RPMI7951 (cell line): Measurements from ENCODE around the gene SLC6A9. TPM values are rescaled to one million over a fixed set of nuclear protein-coding genes. Genes with fewer than 3 reads are reported as not detected.

Experiments
- DNase-seq: peaks from one replicate; pipeline ENCODE4 v3.0.0-alpha.2; 2012; ENCODE audit warnings: low read depth
- total RNA-seq: library from RNA; depleted of rRNA; stranded (reverse); fragments of >200 nt; shearing (Covaris generic); gene quantifications from 2 replicates; pipeline ENCODE4 v1.2.3, GENCODE V29; 2014

The SLC6A9 gene
- total RNA-seq, 1 experiment from 2014 or later: 8.2 TPM

DNA sequence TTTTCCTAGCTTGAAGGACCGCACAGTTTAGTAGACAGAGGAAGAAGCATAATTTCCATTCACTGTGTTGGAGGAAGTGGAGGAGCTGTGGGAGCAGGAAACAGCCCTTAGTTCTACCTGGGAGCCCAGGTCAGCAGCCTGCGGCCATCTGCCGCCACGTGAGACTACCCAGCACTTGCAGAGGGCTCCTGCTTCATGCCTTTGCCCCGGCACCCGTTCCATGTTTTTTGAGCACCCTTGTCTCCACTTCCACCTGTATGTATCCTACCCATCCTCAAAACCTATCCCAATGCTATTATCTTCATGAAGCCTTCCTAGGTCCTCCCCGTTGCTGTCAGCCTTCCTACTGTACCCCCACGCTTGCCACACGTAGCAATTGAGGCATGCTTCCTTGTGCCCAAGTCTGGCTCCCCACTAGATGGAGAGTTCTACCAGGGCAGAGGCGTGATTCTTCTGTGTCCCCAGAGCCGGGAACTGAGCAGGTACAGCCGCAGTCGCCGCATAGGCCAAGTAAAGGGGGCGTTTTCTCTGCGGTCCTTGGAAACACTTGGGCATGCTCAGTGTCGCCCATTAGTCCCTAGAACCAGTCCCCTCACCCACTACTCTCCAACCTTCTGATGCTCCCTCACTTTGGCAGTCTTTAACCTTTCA is 1.9 kb downstream of the SLC6A9 start:
- DNase-seq: peak; percentile 35

DNA sequence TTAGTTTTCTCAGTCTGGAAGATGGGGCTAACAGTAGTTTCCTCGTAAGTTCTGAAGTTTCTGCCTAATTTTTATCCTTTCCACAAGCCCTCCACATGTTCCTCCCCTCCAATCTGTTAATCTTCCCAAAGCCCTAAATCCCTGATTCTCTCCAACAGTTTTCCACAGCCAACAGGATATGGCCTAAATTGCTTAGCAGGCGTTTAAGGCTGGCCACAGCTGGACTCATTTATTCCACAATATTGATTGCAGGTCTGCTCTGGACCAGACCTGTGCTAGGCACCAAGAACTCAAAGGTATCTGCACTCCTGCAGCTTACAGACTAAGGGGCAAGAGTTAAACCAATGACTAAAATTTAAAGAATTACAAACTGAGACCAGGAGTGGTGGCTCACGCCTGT is 3.9 kb downstream of the SLC6A9 start:
- no peak for DNase-seq

DNA sequence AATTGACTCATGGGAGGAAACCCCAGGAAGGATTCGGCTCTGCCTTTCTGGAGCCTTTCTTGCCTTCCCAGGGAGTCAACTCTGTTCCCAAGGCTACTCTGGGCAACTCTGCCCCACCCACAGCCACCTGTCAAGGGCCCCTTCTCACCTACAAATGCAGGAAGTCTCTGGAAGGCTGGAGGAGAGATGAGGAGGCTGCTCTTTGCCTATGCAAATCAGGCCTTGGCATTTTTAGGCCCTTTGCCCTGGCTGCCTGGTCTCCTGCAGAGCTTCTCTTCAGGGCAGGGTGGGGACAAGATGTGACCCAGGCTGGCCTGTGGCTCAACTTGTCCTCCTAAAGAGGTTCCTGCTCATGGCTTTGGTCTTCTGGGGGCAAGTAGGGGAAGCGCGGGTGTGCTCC is 5.4 kb downstream of the SLC6A9 start:
- DNase-seq: no peak

DNA sequence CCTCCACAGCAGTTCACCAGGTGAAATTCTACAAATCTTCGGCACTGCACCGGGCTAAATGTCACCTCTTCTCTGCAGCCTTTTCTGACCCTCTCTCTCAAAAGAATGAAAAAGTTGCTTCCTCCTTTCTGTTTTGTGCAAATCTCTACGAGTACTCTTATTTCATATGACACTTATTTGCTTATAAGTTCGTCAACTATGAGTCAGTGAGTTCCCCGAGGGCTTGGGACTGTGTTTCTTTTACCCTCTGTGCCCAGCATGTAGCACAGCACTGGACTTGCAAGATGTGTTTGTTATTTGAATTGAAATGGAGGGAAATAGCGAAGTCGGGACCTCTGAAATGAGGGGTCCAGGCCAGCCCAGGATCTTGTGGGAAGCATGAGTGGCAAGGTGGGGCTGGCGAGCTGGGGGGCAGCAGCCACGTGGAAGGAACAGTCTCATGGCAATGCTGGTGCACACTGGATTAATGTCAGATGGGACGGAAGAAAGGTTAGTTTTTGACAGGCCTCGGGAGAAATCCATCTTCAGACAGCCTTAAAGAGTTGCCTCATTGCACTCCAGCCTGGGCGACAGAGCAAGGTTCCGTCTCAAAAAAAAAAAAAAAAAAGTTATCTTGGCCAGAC is 6.2 kb downstream of the SLC6A9 start:
- DNase-seq: peak; percentile 52

DNA sequence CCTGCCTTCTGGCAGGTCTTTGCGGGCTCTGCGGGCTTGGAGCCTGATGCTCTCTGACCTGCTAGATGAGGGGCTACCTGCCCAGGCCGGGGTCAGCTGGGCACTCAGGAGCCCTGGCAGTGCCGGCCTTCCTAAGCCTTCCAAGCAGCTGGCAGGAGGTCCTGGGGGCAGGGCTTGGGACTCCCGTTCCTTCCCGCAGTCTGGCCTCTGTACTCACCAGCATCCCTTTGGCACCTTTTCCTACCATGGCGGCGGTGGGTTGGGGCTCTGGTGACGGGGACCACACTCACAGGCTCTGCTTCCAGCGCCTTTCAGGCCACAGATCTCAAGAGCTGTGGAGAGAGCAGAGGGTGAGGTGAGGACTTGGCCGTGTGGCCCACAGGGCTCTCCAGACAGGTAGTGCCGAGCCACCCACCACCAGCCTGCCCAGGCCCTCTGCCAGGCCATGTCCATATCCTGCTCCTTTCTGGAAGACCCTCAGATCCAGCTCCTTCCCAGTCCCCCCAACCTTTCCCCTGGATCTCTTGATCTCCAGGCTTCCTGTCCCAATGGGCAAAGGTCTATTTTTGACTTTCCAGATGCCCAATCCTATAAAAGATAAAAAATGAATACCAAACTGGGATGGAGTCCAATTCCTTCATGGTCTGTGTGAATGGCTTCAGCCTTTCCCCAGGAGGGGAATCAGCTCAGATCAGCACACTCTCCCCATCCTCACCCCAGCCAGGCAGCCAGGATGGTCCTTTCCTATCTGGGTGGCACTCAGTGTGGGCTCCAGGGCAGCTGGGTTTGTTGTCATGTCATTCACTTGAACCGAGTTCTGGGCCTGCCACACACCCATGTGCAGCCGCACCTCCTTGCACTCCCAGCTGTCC is 7.0 kb downstream of the SLC6A9 start:
- no peak for DNase-seq

DNA sequence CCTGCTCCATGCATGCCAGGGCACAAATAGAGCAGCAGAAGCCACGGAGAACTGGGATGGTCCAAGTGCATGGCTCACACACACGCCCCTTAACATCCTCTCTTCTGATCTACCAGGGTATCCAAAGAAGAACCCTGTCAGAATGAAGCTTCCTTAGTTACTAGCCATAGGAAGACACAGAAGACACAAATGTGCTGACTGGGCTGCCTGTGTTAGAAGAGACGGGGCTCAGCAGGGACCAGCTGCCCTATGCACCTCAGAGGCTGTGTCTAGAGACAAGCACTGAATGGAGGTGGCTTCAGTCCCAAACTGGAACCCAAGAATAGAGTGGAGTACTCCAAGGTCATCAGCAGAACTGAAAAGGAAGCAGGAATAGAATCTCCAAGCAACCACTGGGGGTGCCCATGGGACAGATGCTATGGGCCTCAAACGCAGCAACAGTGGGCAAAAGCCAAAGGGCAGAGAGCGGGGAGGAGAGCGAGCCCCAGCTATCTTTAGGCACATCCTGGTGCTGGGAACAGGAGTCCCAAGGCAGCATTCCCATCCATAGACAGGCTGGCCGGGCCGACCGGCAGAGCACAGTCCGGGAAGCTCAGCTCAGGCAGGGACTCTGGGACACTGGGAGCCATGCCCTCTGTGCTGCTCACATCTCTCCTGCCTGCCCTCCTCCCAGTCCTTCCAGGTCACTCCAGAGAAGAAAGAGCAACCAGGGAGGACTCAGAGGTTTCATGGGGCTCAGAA is 9.5 kb downstream of the SLC6A9 start:
- DNase-seq: no peak

DNA sequence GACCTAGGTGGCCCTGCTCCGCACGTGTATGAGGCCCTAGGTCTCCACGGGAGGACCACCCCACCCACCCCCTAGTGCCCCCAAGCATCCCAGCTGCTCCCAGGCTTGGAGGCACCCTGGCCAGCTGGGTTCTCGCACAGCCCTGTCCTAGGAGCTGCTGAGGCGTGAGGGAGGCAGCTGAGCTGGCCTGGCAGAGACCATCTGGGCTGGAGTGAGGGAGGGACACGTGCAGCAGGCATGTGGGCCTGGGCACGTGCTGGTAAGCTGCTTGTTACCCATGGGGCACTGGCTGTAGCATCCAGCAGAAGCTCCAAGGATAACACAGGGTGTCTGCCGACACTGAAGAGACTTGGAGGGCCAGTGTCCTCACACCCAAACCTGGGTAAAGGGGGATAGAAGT is 10.1 kb downstream of the SLC6A9 start:
- no peak for DNase-seq

DNA sequence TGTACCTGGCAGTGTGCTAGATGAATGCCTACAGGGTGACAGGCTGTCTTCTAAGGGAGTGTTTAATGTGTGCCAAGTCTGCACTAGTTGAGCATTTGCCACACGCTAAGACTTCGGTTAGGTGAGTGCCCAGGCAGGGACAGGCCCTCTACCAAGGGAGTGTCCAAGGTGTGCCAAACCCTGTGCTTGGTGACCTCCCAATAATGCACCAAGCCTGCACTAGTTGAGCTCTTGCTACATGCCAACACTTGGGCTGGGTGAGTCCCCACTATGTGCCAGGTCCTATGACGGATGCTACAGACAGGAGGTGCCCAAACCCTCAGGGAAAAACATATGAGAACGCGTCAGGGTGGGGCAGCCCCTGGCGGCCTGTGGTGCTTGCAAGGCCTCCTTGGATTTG is 10.8 kb downstream of the SLC6A9 start:
- DNase-seq: no peak

DNA sequence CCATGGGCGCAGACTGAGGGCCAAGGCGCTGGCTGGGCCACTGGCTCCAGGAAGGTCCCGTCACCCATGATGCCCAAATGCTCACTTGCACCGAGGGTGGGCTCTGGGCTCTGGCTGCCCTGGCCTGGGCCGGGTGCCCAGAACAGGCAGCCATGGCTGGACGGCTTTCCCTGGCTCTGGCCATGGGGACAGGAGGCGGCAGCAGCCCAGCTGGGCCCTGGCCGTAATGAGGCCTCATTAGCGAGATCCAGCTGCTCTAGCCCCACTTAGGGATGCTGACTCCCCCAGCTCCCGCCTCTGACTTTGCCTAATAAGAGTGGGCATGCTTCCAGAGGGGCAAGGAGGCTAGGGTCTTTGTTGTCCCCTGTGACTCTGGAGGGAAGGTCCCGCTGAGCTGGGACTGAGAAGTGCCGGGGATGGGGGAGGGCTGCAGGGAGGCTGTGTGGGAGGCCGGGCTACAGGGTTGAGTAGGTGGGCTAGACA is 11.8 kb downstream of the SLC6A9 start:
- DNase-seq: no peak

DNA sequence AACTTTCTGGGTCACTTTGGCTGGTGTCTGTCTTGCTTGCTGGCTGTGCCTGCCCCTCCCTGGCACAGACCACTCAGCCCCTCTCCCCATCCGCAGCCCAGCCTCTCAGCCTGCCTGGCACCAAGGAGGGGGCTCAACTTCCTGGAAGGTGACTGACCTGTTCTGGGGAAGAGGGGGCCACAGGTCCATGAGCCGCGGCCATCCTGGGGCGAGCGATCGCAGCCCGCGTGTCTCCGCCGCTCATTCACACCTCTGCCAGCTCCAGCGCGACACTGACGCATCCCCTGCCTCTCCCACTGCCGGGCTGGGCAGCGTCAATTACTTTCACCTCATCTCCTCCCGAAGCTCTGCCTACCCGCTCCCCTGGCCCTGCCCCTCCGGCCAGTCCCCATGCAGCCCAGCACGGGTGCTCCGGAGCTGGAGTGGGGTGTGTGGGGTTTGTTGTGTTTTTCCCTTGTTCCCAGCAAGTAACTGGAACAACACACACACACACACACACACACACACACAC is 14.3 kb downstream of the SLC6A9 start:
- no peak for DNase-seq

DNA sequence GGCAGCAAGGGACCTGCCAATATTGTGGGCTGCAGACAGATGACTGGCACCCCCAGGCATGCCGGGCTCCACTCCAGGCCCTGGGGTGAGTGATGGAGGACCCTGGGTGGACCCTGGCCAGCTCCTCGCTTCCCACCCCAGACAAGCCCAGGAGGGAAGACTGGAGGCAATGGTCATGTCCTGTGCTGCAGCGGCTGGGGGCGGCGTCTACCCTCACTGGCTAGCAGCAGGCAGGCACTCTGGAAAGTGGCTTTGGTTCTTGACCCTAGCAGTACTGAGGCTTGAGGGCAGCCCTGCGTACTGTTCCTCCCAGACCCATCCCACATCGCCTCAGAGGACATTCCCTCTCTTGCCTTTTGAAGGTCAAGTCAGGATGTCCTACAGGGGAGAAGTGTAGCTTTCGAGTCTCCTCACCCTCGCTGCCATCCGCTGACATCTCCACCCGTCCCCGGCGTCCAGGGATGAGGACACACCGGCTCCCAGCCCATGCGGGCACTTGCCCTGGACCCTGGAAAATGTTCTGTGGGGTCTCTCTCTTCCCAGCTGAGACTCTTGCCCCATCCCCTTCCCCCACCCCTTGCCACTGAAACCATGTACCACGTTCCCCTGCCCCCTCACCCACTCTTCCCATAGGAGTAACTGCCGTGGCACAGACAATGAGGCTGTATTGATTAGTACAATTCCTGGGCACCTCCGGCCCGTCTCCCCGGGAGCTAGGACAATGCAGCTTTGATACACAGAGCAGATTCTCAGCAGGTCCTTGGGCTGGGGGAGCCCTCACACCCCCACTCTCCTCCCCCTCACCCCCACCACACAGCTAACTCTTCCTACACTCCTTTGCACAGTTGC is 15.0 kb downstream of the SLC6A9 start:
- no peak for DNase-seq

DNA sequence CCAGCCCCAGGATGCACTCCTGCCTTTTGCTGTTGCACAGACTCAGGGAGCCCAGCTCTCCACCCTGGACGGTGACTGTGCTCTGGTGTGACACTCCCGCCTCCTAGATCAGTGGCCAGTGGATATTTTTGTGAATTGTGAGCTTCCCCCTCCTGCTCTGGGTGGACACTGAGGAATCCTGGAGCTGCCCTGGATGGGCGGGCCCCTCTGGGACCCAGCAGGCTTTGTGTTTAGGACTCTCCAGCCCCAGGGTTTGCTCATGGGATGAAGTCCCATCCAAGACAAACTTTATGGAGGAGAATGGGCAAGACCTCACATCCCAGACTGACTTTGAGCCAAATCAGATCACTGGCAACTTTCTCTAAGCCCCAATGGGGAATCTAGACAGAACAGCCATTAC is 16.1 kb downstream of the SLC6A9 start:
- DNase-seq: no peak

DNA sequence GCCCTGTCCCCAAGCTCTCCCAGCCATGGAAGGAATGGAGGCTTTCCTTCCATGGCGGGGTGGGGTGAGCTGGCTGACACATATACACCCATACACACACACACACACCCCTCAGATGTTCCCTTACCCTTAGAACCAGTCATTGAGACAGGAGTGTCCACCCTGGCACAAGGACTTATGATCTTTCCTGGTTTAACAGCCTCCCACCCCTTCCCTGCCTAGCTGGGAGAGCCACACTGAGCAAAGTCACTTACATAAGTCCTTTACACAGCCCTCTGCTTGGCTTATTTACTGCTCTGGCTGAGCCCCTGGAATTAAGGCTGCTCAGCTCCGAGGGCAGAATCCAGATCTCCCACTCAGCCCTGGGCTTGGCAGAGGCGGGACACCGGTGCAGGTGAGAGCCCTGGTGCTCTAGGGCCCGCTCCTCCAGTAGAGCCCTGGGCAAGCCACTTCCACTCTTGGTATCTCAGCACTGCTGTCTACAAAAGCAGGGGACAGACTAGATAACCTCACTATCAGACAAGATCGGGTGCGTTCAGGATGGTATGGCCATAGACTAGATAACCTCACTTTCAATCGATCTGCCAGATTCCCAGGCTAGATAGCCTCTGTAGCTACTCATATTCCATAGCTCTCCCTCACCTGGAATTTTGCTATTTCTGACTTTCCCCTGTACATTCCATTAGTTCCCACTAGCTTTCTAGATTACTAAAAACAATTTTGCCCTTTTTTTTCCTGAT is 16.7 kb downstream of the SLC6A9 start:
- DNase-seq: no peak

DNA sequence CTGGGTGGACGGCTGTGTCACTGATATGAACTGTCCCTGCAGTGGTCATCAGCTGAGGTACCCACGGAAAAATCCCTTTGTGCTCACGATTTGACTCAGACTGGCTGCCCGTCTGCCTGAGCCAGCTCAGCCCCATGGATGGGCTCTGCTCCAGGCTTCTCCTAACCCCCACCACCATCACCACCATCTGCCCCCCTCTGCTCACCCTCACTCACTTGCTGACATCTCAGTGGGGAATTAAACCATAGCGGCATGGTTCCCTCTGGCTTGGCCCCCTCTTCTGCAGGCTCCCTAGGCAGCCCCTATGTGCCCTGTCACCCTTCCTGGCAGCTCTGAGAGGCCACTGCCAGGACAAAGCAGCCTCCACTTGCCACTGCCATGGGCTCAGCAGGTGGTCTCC is 17.3 kb downstream of the SLC6A9 start:
- no peak for DNase-seq

DNA sequence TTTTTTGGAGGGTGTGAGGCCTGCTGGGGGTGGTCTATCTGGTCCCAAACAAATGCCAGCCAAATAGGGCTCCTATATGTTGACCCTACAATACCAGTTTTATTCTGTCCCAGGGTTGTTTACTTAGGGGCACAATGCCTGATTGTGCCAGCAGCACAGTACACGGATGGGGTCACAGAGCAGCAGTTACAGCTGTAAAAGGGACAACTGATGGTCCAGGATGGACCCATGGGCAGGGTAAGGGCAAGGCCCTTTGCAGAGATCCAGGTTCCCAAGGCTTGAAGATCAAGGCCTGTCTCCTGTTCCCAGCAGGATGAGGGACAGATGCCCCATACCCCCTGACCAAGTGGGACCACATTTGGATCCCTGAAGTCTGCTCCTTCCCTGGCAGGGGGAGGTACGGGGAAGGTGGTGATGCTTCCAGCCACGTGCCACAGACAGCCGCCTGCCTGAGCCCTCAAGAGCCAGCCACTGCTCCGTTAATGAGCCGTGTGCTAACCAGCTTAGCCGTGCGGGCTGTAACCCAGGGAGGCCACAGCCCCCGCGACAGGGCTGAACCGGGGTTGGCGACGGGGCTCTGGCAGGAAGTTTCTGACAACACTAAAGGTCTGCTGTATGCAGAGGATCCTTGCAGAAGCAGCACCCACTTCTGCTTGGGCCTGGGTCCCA is 18.2 kb downstream of the SLC6A9 start:
- no peak for DNase-seq

DNA sequence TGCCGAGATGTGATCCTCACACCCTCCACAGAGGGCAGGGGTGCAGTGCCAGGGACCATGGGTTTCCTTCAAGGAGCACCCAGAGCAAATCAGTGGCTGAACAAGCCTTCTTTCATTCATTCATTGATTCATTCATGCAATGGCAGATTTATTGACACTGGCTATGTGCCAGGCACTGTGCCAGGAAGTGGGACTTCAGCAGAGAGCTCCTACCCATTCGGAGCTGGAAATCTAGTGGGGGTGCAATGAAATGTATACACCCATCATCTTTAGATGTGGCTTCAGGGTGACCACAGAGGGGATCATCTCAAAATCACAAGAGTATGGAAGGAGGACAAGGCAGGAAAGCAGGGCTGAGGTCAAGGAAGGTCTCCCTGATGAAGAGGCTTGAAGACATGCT is 18.9 kb downstream of the SLC6A9 start:
- DNase-seq: peak; percentile 25

DNA sequence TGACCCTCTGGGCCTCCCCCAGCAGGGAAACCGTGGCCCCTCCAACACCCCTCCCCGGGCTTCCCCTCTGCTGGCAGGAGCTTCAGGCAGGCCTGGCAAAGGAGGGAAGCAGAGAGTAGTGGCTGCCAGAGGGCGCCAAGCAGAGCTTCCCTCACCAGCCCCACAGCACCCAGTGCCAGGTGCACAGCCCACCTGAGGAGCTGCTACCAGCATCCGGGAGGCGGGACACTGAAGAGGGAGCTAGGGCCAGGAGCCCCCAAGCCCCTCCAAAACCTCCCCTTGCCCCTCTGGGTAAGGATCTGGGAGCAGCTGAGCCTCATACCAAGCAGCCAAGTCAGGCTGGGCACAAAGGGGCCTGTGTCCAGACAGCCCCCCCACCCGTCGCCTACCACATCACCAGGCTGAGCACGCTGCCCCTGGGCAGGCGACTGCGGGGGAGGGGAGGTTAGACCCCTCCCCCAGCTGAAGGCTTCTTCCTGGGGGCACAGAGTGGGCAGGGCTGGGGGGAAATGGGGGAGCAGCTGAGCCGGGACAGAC is 20.3 kb downstream of the SLC6A9 start:
- DNase-seq: no peak

DNA sequence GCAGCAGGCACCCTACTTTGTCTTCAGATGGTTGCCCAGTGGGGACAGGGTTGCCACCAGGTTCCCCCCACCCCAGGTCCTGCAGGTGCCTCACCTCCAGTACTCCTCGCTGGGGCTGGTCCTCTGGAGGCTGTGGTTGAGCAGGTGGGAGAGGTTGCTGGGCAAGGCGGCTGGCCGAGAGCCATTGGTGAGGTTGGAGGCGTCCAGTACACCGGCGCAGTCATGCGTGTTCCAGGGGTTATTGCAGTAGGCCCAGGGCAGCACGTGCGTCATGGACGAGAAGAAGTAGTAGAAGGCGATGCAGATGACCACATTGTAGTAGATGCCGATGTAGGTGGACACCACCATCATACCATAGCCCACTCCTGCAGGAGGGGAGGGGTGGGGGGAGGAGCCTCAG is 23.0 kb downstream of the SLC6A9 start:
- no peak for DNase-seq

DNA sequence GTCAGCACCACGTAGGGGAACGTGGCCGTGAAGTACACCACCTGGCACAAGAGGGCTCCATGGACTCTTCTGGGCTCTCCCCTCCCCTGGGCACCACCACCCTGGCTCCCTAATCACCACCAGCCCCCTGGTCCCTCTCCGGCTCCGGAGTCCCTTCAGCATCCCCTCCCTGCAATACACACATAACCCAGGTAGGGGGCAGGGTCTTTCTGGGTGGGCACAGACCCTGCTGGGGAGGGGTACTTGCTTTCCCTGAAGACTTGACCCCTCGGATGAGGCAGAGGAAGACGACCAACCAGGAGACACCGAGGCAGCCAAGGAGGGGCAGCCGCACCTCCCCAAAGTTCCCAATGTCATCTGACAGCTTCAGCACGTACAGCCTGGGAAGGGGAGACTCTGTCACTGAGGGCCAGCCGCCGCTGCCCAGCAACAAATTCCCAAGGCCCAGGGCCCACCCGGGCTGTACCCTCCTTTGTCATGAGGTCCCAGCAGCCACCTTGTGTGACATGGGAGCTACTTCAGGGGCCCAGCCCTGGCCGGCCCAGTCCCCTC is 28.6 kb downstream of the SLC6A9 start:
- no peak for DNase-seq
